HCT116 (cell line): ENCODE results near the gene HHIPL1. TPM values are rescaled to one million over a fixed set of nuclear protein-coding genes. Genes with fewer than 3 reads are reported as not detected.

ENCODE experiments used
- ATAC-seq: fragments of 200-7000 bp; cut with Tn5 transposase; 2 replicates; pipeline ENCODE4 v1.9.1; 2020; ENCODE audit warnings: mild to moderate bottlenecking, moderate library complexity
- BruUV-seq: library from RNA; stranded (reverse); fragments of 400-500 nt; replicated peaks from 2 replicates; lab custom pipeline; 2021; lab: Mats Ljungman, UMichigan
- CTCF ChIA-PET: fragments of 300-600 bp; sonication (Branson Sonifier 250); formaldehyde crosslinking; loops from one replicate; lab custom pipeline; 2021; ENCODE audit warnings: antibody characterized with exemption; lab: Charles Lee
- POLR2A ChIA-PET: fragments of 300-600, 350-600 bp; sonication (Branson Sonifier 250); formaldehyde crosslinking; loops from one replicate; lab custom pipeline; 2021; ENCODE audit warnings: antibody characterized with exemption; lab: Charles Lee
- RAD21 ChIA-PET, 2 experiments: fragments of 300-600 bp; sonication (Branson Sonifier 250); formaldehyde crosslinking; loops; one replicate each; lab custom pipeline; 2023; ENCODE audit warnings: low total read pairs in 2 of 2; ENCODE audit not compliant: uncharacterized antibody in 2 of 2, unreplicated experiment in 2 of 2, low non-redundant PET in 1 of 2; lab: Charles Lee
- DNase-seq: peaks from one replicate; pipeline ENCODE4 v3.0.0-alpha.2; 2010; ENCODE audit warnings: low read depth, low spot score
- H2AFZ ChIP-seq: fragments of 200-600 bp; shearing (Covaris generic), sonication (generic); 2 replicates; pipeline ENCODE4 v1.6.1; 2017; ENCODE audit warnings: low read depth, mixed run types, mixed read lengths, antibody characterized with exemption, low read length; ENCODE audit not compliant: poor library complexity, severe bottlenecking
- H3K27ac ChIP-seq: 2 replicates; pipeline ENCODE4 v1.5.1; 2012; ENCODE audit warnings: low read depth, low read length
- H3K27me3 ChIP-seq: fragments of 200-600 bp; sonication (generic); 2 replicates; pipeline ENCODE4 v1.6.1; 2016; ENCODE audit warnings: mixed run types, low read length, mixed read lengths; ENCODE audit not compliant: insufficient read depth
- H3K36me3 ChIP-seq, 2 experiments: fragments of 200-500 bp in 1 of 2; fragments of 200-600 bp in 1 of 2; sonication (Bioruptor generic) in 1 of 2; sonication (generic) in 1 of 2; 2 replicates each; pipeline versions ENCODE4 v1.5.1 to v1.6.1; 2014 to 2016; ENCODE audit warnings: low read length in 2 of 2, inconsistent platforms in 1 of 2, mixed read lengths in 1 of 2, mixed run types in 1 of 2; ENCODE audit not compliant: insufficient read depth in 2 of 2, control insufficient read depth in 1 of 2
- H3K4me1 ChIP-seq, 2 experiments: fragments of 200-600 bp in 1 of 2; sonication (generic) in 1 of 2; 2 replicates each; pipeline versions ENCODE4 v1.5.1 to v1.6.1; 2012 to 2017; ENCODE audit warnings: low read length in 2 of 2, inconsistent platforms in 1 of 2, mild to moderate bottlenecking in 1 of 2, mixed read lengths in 1 of 2, mixed run types in 1 of 2, moderate library complexity in 1 of 2; ENCODE audit not compliant: insufficient read depth in 2 of 2, control insufficient read depth in 1 of 2
- H3K4me2 ChIP-seq: fragments of 200-600 bp; sonication (generic); 2 replicates; pipeline ENCODE4 v1.6.1; 2017; ENCODE audit warnings: mixed run types, low read length, mixed read lengths
- H3K4me3 ChIP-seq, 2 experiments: fragments of 200-600 bp in 1 of 2; sonication (generic) in 1 of 2; replicated peaks in 1 of 2; 2 replicates each; pipeline ENCODE4 v1.5.1; 2011 to 2016; ENCODE audit warnings: low read length in 2 of 2, control low read depth in 1 of 2, low read depth in 1 of 2, mild to moderate bottlenecking in 1 of 2, mixed read lengths in 1 of 2, mixed run types in 1 of 2
- H3K79me2 ChIP-seq: fragments of 200-600 bp; sonication (generic); 2 replicates; pipeline ENCODE4 v1.6.1; 2017; ENCODE audit warnings: mild to moderate bottlenecking, mixed run types, low read length, moderate library complexity, mixed read lengths; ENCODE audit not compliant: insufficient read depth
- H3K9ac ChIP-seq: fragments of 200-600 bp; sonication (generic); 2 replicates; pipeline ENCODE4 v1.6.1; 2016; ENCODE audit warnings: low read length, mixed read lengths
- H3K9me2 ChIP-seq: fragments of 200-600 bp; sonication (generic), shearing (Covaris generic); 2 replicates; pipeline ENCODE4 v1.6.1; 2017; ENCODE audit warnings: mixed run types, mild to moderate bottlenecking, moderate library complexity; ENCODE audit not compliant: insufficient read depth
- H3K9me3 ChIP-seq, 2 experiments: fragments of 200-500 bp in 1 of 2; fragments of 200-600 bp in 1 of 2; sonication (Bioruptor generic) in 1 of 2; sonication (generic) in 1 of 2; 2 replicates each; pipeline ENCODE4 v1.6.1; 2014 to 2017; ENCODE audit warnings: low read length in 2 of 2, mixed read lengths in 2 of 2, inconsistent platforms in 1 of 2, low read depth in 1 of 2, mild to moderate bottlenecking in 1 of 2, mixed run types in 1 of 2, moderate library complexity in 1 of 2; ENCODE audit not compliant: control insufficient read depth in 1 of 2, insufficient read depth in 1 of 2
- H4K20me1 ChIP-seq: fragments of 200-600 bp; sonication (generic), shearing (Covaris generic); 2 replicates; pipeline ENCODE4 v1.6.1; 2017; ENCODE audit warnings: mixed run types, mild to moderate bottlenecking, moderate library complexity; ENCODE audit not compliant: insufficient read depth
- ATF3 ChIP-seq: IDR thresholded peaks from 2 replicates; pipeline ENCODE4 v1.6.1; 2012
- CTCF ChIP-seq, 3 experiments: fragments of 200-600 bp in 1 of 3; sonication (generic) in 1 of 3; IDR thresholded peaks in 2 of 3; conservative IDR thresholded peaks in 1 of 3; 2 replicates each; pipeline ENCODE4 v1.5.1; 2012 to 2017; ENCODE audit warnings: low read depth in 2 of 3, low read length in 2 of 3, antibody characterized with exemption in 1 of 3, borderline replicate concordance in 1 of 3, control low read depth in 1 of 3, mild to moderate bottlenecking in 1 of 3, mixed read lengths in 1 of 3, mixed run types in 1 of 3, moderate library complexity in 1 of 3; ENCODE audit not compliant: insufficient read depth in 1 of 3
- EGR1 ChIP-seq: IDR thresholded peaks from 2 replicates; pipeline ENCODE4 v1.6.1; 2012; ENCODE audit warnings: low read depth
- EZH2 ChIP-seq: fragments of 200-600 bp; sonication (generic); IDR thresholded peaks from 2 replicates; pipeline ENCODE4 v1.6.1; 2017; ENCODE audit warnings: antibody characterized with exemption, mixed run types
- FOSL1 ChIP-seq: IDR thresholded peaks from 2 replicates; pipeline ENCODE4 v1.6.1; 2012; ENCODE audit warnings: low read depth
- JUND ChIP-seq: IDR thresholded peaks from 2 replicates; pipeline ENCODE4 v1.6.1; 2012
- RAD21 ChIP-seq: IDR thresholded peaks from 2 replicates; pipeline ENCODE4 v1.6.1; 2012; ENCODE audit warnings: low read depth, mild to moderate bottlenecking
- REST ChIP-seq: IDR thresholded peaks from 2 replicates; pipeline ENCODE4 v1.6.1; 2012; ENCODE audit warnings: low read depth
- SIN3A ChIP-seq: IDR thresholded peaks from 2 replicates; pipeline ENCODE4 v1.6.1; 2012; ENCODE audit warnings: low read depth
- SP1 ChIP-seq: IDR thresholded peaks from 2 replicates; pipeline ENCODE4 v1.6.1; 2012; ENCODE audit warnings: low read depth
- SRF ChIP-seq: IDR thresholded peaks from 2 replicates; pipeline ENCODE4 v1.6.1; 2012; ENCODE audit warnings: low read depth
- YY1 ChIP-seq: IDR thresholded peaks from 2 replicates; pipeline ENCODE4 v1.6.1; 2011; ENCODE audit warnings: low read length, low read depth, moderate library complexity, mild to moderate bottlenecking; ENCODE audit not compliant: insufficient replicate concordance; ENCODE audit errors: extremely low read depth
- ZNF274 ChIP-seq: fragments of 200-500 bp; sonication (Bioruptor generic); IDR thresholded peaks from 2 replicates; pipeline ENCODE4 v1.6.1; 2014; ENCODE audit warnings: mild to moderate bottlenecking, low read depth, low read length, inconsistent platforms
- intact Hi-C: fragments of 100-400 bp; cut with micrococcal nuclease; formaldehyde crosslinking; loops from 2 replicates; pipeline ENCODE4 v1.10.0; 2022
- total RNA-seq: library from RNA; stranded (reverse); gene quantifications from one replicate; pipeline ENCODE4 v1.2.1, GENCODE V29; 2021; ENCODE audit not compliant: unreplicated experiment

HHIPL1 gene
- total RNA-seq, 1 experiment from 2014 or later: not detected

- H3K79me2 ChIP-seq: no peaks in the 10 kb centered on the region
- no peak overlapping the region for H3K27ac ChIP-seq
- no peak for DNase-seq
- RAD21 ChIA-PET: no interaction called here
- H3K4me2 ChIP-seq: no peak overlapping the region
- no peak overlapping the region for H3K9ac ChIP-seq
- H3K9me2 ChIP-seq: no peaks in the 10 kb centered on the region
- POLR2A ChIA-PET: no interaction called here
- no peaks in the 10 kb centered on the region for H3K9me3 ChIP-seq
- H4K20me1 ChIP-seq: no peaks in the 10 kb centered on the region
- H2AFZ ChIP-seq: no peak overlapping the region
- BruUV-seq: no TSS peak
- no peak for ATAC-seq
- H3K4me3 ChIP-seq: no peak overlapping the region
- CTCF ChIA-PET: no interaction called here
- H3K27me3 ChIP-seq: no peaks in the 10 kb centered on the region
- intact Hi-C loops: no loop called here
- H3K36me3 ChIP-seq: no peaks in the 10 kb centered on the region
- TF ChIP-seq EZH2 (no peak), SP1 (no peak), CTCF (IDR thresholded peaks at IDR 0.05 in 2 of 3, conservative IDR thresholded peaks at IDR 0.05 in 1 of 3; ENCODE audit: borderline replicate concordance in 1 of 3, insufficient read depth in 1 of 3, low read depth in 2 of 3, low read length in 2 of 3) (no peak), YY1 (no peak), REST (no peak), ZNF274 (no peak), RAD21 (no peak), FOSL1 (no peak), SIN3A (no peak), SRF (no peak), EGR1 (no peak), JUND (no peak), ATF3 (no peak)
- peaks cover 6 to 15% of the 10 kb centered on the region in 2 experiments; a peak in 3 of 4 replicates for H3K4me1 ChIP-seq
These were observed 18.8 kb upstream of the HHIPL1 start for GRCh38 chr14:99626041-99626648.
